OCI-LY7 (cell line): ENCODE data around the gene IFIT1. TPM values are rescaled to one million over a fixed set of nuclear protein-coding genes. Genes with fewer than 3 reads are reported as not detected.

Experiments used
- BruUV-seq: library from RNA; stranded (reverse); fragments of 400-500 nt; replicated peaks from 2 replicates; lab custom pipeline; 2021; lab: Mats Ljungman, UMichigan
- CTCF ChIA-PET: fragments of 300-600 bp; sonication (Branson Sonifier 250); formaldehyde crosslinking; loops from one replicate; lab custom pipeline; 2022; ENCODE audit warnings: antibody characterized with exemption; ENCODE audit not compliant: unreplicated experiment; lab: Charles Lee
- POLR2A ChIA-PET: fragments of 300-600 bp; sonication (Branson Sonifier 250); formaldehyde crosslinking; loops from one replicate; lab custom pipeline; 2022; ENCODE audit warnings: antibody characterized with exemption; lab: Charles Lee
- DNase-seq: peaks from one replicate; pipeline ENCODE4 v3.0.0-alpha.2; 2015; ENCODE audit warnings: low spot score
- H2AFZ ChIP-seq: fragments of 200-600 bp; sonication (generic), shearing (Covaris generic); 2 replicates; pipeline ENCODE4 v1.6.1; 2014; ENCODE audit warnings: mild to moderate bottlenecking, antibody characterized with exemption, low read length, moderate library complexity
- H3K27ac ChIP-seq: fragments of 200-600 bp; sonication (generic); 2 replicates; pipeline ENCODE4 v1.5.1; 2014; ENCODE audit warnings: mixed run types, low read depth, mild to moderate bottlenecking, moderate library complexity, low read length, inconsistent platforms; ENCODE audit not compliant: poor library complexity, severe bottlenecking
- H3K36me3 ChIP-seq: fragments of 200-600 bp; sonication (generic); 2 replicates; pipeline ENCODE4 v1.6.1; 2014; ENCODE audit warnings: mild to moderate bottlenecking, antibody characterized with exemption, low read length, moderate library complexity, mixed read lengths; ENCODE audit not compliant: insufficient read depth
- H3K4me1 ChIP-seq: fragments of 200-600 bp; sonication (generic); 2 replicates; pipeline ENCODE4 v1.5.1; 2014; ENCODE audit warnings: mild to moderate bottlenecking, low read length; ENCODE audit not compliant: insufficient read depth, poor library complexity, severe bottlenecking
- H3K4me2 ChIP-seq: fragments of 200-600 bp; sonication (generic); 2 replicates; pipeline ENCODE4 v1.6.1; 2014; ENCODE audit warnings: mild to moderate bottlenecking, low read length
- H3K4me3 ChIP-seq: fragments of 200-600 bp; sonication (generic); 2 replicates; pipeline ENCODE4 v1.5.1; 2014; ENCODE audit warnings: mild to moderate bottlenecking, low read depth, low read length; ENCODE audit not compliant: poor library complexity, severe bottlenecking
- H3K79me2 ChIP-seq: fragments of 200-600 bp; sonication (generic); 2 replicates; pipeline ENCODE4 v1.6.1; 2016; ENCODE audit warnings: low read depth, mild to moderate bottlenecking, low read length, moderate library complexity, mixed read lengths; ENCODE audit not compliant: insufficient read depth
- H3K9me2 ChIP-seq: fragments of 200-600 bp; sonication (generic); 2 replicates; pipeline ENCODE4 v1.6.1; 2016; ENCODE audit warnings: mild to moderate bottlenecking, low read length, mixed read lengths; ENCODE audit not compliant: insufficient read depth
- H3K9me3 ChIP-seq: fragments of 200-600 bp; sonication (generic); 2 replicates; pipeline ENCODE4 v1.6.1; 2014; ENCODE audit warnings: mild to moderate bottlenecking, mixed run types, low read length, mixed read lengths
- H4K20me1 ChIP-seq: fragments of 200-600 bp; sonication (generic); 2 replicates; pipeline ENCODE4 v1.6.1; 2014; ENCODE audit warnings: mild to moderate bottlenecking, antibody characterized with exemption, low read length, moderate library complexity, mixed read lengths; ENCODE audit not compliant: insufficient read depth
- CTCF ChIP-seq: fragments of 200-600 bp; sonication (generic); conservative IDR thresholded peaks from 2 replicates; pipeline ENCODE4 v1.5.1; 2014; ENCODE audit warnings: mild to moderate bottlenecking, antibody characterized with exemption, low read length, moderate library complexity, mixed read lengths
- EZH2phosphoT487 ChIP-seq: fragments of 200-600 bp; sonication (generic); IDR thresholded peaks from 2 replicates; pipeline ENCODE4 v1.6.1; 2018; ENCODE audit warnings: low read depth, borderline replicate concordance, mild to moderate bottlenecking, mixed run types, antibody characterized with exemption, low read length, moderate library complexity, mixed read lengths
- intact Hi-C: fragments of 100-400 bp; cut with micrococcal nuclease; formaldehyde crosslinking; loops from one replicate; pipeline ENCODE4 v1.10.0; 2022; ENCODE audit not compliant: unreplicated experiment
- total RNA-seq, 2 experiments: library from RNA; depleted of rRNA in 1 of 2; stranded (reverse); fragments of >200 nt in 1 of 2; shearing (Covaris generic) in 1 of 2; gene quantifications; 2 replicates each; pipeline ENCODE4 v1.2.3, GENCODE V29; 2014 to 2022

Gene IFIT1
- total RNA-seq, 2 experiments from 2014 or later: not detected

GRCh38 chr10:89371987-89372386 lies 20.4 kb upstream of the IFIT1 start:
- H3K79me2 ChIP-seq: no peaks in the 10 kb centered on the region
- CTCF ChIA-PET: no interaction called here
- H3K9me3 ChIP-seq: no peaks in the 10 kb centered on the region
- H4K20me1 ChIP-seq: no peaks in the 10 kb centered on the region
- no peaks in the 10 kb centered on the region for H3K36me3 ChIP-seq
- no TSS peak for BruUV-seq
- no peak overlapping the region for H3K4me3 ChIP-seq
- H3K4me1 ChIP-seq: no peaks in the 10 kb centered on the region
- no peak overlapping the region for H3K27ac ChIP-seq
- TF ChIP-seq EZH2phosphoT487 (no peak), CTCF (no peak)
- DNase-seq: no peak
- no peaks in the 10 kb centered on the region for H3K9me2 ChIP-seq
- no peak overlapping the region for H2AFZ ChIP-seq
- intact Hi-C loops: no loop called here
- POLR2A ChIA-PET: interaction anchor here (1.1 kb wide), 1 partner anchor 123 kb away, joined by 3 read pairs; no protein-coding TSS in a partner anchor
- H3K4me2 ChIP-seq: no peak overlapping the region

GRCh38 chr10:89373916-89374711 lies 18.3 kb upstream of the IFIT1 start:
- no peaks in the 10 kb centered on the region for H3K36me3 ChIP-seq
- POLR2A ChIA-PET: no interaction called here
- no peak overlapping the region for H3K27ac ChIP-seq
- no peaks in the 10 kb centered on the region for H3K79me2 ChIP-seq
- no TSS peak for BruUV-seq
- no peaks in the 10 kb centered on the region for H3K9me2 ChIP-seq
- H3K4me1 ChIP-seq: no peaks in the 10 kb centered on the region
- no peaks in the 10 kb centered on the region for H3K9me3 ChIP-seq
- no peak overlapping the region for H3K4me2 ChIP-seq
- H2AFZ ChIP-seq: no peak overlapping the region
- H3K4me3 ChIP-seq: no peak overlapping the region
- DNase-seq: no peak
- no peaks in the 10 kb centered on the region for H4K20me1 ChIP-seq
- no peak for TF ChIP-seq EZH2phosphoT487
- no peak for TF ChIP-seq CTCF
- CTCF ChIA-PET: no interaction called here
- intact Hi-C loops: no loop called here

GRCh38 chr10:89374713-89375141 lies 17.7 kb upstream of the IFIT1 start:
- BruUV-seq: no TSS peak
- DNase-seq: no peak
- Histone ChIP-seq H3K9me2 (no peaks in the 10 kb centered on the region), H3K4me3 (no peak overlapping the region), H3K27ac (no peak overlapping the region), H3K36me3 (no peaks in the 10 kb centered on the region), H2AFZ (no peak overlapping the region), H3K4me1 (no peaks in the 10 kb centered on the region), H3K79me2 (no peaks in the 10 kb centered on the region), H3K9me3 (no peaks in the 10 kb centered on the region), H4K20me1 (no peaks in the 10 kb centered on the region), H3K4me2 (no peak overlapping the region)
- TF ChIP-seq CTCF (no peak), EZH2phosphoT487 (no peak)
- CTCF ChIA-PET: no interaction called here
- intact Hi-C loops: no loop called here
- POLR2A ChIA-PET: no interaction called here
